SK-N-SH (cell line): ENCODE data around the gene ABHD4.

ENCODE experiments used
- CTCF ChIP-seq: fragments of 200-600 bp; sonication (generic); IDR thresholded peaks from 2 replicates; pipeline ENCODE4 v1.6.1; 2017; ENCODE audit warnings: antibody characterized with exemption, mild to moderate bottlenecking, moderate library complexity
- ELF1 ChIP-seq: IDR thresholded peaks from 2 replicates; pipeline ENCODE4 v1.4.0; 2012
- EZH2phosphoT487 ChIP-seq: fragments of 200-600 bp; sonication (generic); IDR thresholded peaks from 2 replicates; pipeline ENCODE4 v1.6.1; 2017; ENCODE audit warnings: low read depth, mixed run types, mild to moderate bottlenecking, antibody characterized with exemption, moderate library complexity, borderline replicate concordance
- GABPA ChIP-seq: IDR thresholded peaks from 2 replicates; pipeline ENCODE4 v1.4.0; 2012; ENCODE audit warnings: low read depth, mild to moderate bottlenecking
- GATA2 ChIP-seq: sonication (generic); formaldehyde crosslinking; IDR thresholded peaks from 2 replicates; pipeline ENCODE4 v1.5.0; 2020; ENCODE audit warnings: mild to moderate bottlenecking, missing genetic modification reagents
- MAX ChIP-seq: IDR thresholded peaks from 2 replicates; pipeline ENCODE4 v1.4.0; 2012; ENCODE audit warnings: low read depth
- PBX3 ChIP-seq: IDR thresholded peaks from 2 replicates; pipeline ENCODE4; 2012
- RAD21 ChIP-seq: IDR thresholded peaks from 2 replicates; pipeline ENCODE4 v1.6.1; 2012; ENCODE audit warnings: mild to moderate bottlenecking, low read length
- RFX5 ChIP-seq: IDR thresholded peaks from 2 replicates; pipeline ENCODE4 v1.6.1; 2012; ENCODE audit warnings: mild to moderate bottlenecking, improper control_type of control experiment, low read length
- TAF1 ChIP-seq: IDR thresholded peaks from 2 replicates; pipeline ENCODE4 v1.6.1; 2012; ENCODE audit warnings: low read depth, mild to moderate bottlenecking, low read length, moderate library complexity, borderline replicate concordance

- TF ChIP-seq EZH2phosphoT487 (no peak), RAD21 (no peak), GABPA (no peak), GATA2 (CRISPR knock-in tag) (no peak), TAF1 (no peak), PBX3 (no peak), RFX5 (no peak), CTCF (no peak), ELF1 (no peak), MAX (no peak)
Measured at GRCh38 chr14:22561366-22561660, 36.8 kb upstream of the ABHD4 start.
